Adipocyte (in vitro differentiated cells): Measurements from ENCODE around the gene EFCAB13.

Source experiments
- DNase-seq: peaks from one replicate; pipeline ENCODE4 v3.0.0-alpha.2; 2015; ENCODE audit warnings: low read depth
- H3K27me3 ChIP-seq: replicated peaks from 2 replicates; pipeline ENCODE4 v1.7.0; 2013; ENCODE audit warnings: mild to moderate bottlenecking, low read length, moderate library complexity; ENCODE audit not compliant: control insufficient read depth, insufficient read depth
- H3K36me3 ChIP-seq: 2 replicates; pipeline ENCODE4 v1.7.0; 2013; ENCODE audit warnings: low read length, mild to moderate bottlenecking, moderate library complexity; ENCODE audit not compliant: control insufficient read depth, insufficient read depth, severe bottlenecking
- H3K4me1 ChIP-seq: 2 replicates; pipeline ENCODE4 v1.7.0; 2013; ENCODE audit warnings: mild to moderate bottlenecking, low read length, moderate library complexity; ENCODE audit not compliant: control insufficient read depth, insufficient read depth
- H3K4me3 ChIP-seq: 2 replicates; pipeline ENCODE4 v1.7.0; 2013; ENCODE audit warnings: mild to moderate bottlenecking, low read length, moderate library complexity
- H3K9ac ChIP-seq: 2 replicates; pipeline ENCODE4 v1.7.0; 2013; ENCODE audit warnings: mild to moderate bottlenecking, low read length, moderate library complexity
- H3K9me3 ChIP-seq: 2 replicates; pipeline ENCODE4 v1.7.0; 2013; ENCODE audit warnings: mild to moderate bottlenecking, low read length, moderate library complexity; ENCODE audit not compliant: control insufficient read depth

Gene EFCAB13

GRCh38 chr17:47297661-47298400, 25.9 kb upstream of the EFCAB13 start:
- Histone ChIP-seq H3K27me3 (no peaks in the 10 kb centered on the region), H3K9me3 (peaks cover 7% of the 10 kb centered on the region), H3K9ac (no peak overlapping the region), H3K4me3 (no peak overlapping the region), H3K36me3 (peaks cover 18% of the 10 kb centered on the region), H3K4me1 (peaks cover 30% of the 10 kb centered on the region)
- no peak for DNase-seq

- no peak for DNase-seq
- Histone ChIP-seq H3K9me3 (peaks cover 7% of the 10 kb centered on the region), H3K36me3 (peaks cover 22% of the 10 kb centered on the region), H3K9ac (no peak overlapping the region), H3K4me3 (no peak overlapping the region), H3K27me3 (no peaks in the 10 kb centered on the region), H3K4me1 (peaks cover 28% of the 10 kb centered on the region)
Measured at GRCh38 chr17:47298712-47299111, 25.0 kb upstream of the EFCAB13 start.

DNA sequence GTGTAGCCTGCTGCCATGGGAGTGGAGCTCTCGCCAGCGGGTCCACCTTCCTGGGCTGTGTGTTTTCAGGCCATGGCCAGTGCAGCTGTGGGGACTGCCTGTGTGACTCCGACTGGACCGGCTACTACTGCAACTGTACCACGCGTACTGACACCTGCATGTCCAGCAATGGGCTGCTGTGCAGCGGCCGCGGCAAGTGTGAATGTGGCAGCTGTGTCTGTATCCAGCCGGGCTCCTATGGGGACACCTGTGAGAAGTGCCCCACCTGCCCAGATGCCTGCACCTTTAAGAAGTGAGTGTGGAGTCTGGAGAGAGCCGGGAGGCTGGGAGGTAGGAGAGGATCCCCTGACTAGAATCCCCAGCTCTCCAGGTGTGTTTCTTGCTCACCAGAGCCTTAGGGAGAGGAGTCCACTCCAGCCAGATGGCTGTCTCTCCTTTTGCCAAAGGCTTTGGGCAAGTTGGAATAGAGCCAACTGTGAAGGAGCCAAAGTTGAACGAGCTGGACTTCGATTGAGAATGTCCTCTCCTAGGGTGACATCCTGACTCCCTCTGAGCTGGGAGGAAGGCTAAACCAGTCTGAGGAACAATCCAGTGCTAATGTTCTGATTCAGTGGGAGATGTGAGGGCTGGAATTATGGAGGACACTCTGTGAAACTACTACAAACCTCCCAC, 24.4 kb upstream of the EFCAB13 start:
- Histone ChIP-seq H3K36me3 (peaks cover 23% of the 10 kb centered on the region), H3K9me3 (peaks cover 7% of the 10 kb centered on the region), H3K27me3 (no peaks in the 10 kb centered on the region), H3K9ac (no peak overlapping the region), H3K4me1 (peaks cover 25% of the 10 kb centered on the region), H3K4me3 (no peak overlapping the region)
- no peak for DNase-seq

DNA sequence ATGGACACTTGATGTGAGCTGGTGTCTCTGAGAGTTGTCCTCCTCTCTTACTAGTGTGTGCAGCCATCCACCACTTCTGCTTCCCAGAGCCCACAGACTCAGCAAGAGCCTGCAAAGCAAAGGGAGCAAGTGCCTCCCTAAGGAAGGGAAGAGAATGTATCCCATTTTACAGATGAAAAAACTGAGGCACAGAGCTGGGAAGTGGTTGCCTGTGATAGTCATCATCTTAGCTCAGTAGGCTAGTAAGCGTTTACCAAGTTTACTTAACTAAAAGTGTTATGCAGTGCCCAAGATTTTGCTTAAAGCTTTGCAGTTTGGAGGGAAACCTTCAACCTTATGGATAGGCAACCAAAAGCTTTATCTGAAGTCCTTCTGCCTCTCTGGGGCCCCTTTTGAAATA, 23.0 kb upstream of the EFCAB13 start:
- peaks cover 7% of the 10 kb centered on the region for H3K9me3 ChIP-seq
- no peak for DNase-seq
- H3K4me3 ChIP-seq, result no peak overlapping the region
- no peaks in the 10 kb centered on the region for H3K27me3 ChIP-seq
- peaks cover 23% of the 10 kb centered on the region for H3K4me1 ChIP-seq
- H3K36me3 ChIP-seq, result peaks cover 23% of the 10 kb centered on the region
- no peak overlapping the region for H3K9ac ChIP-seq

DNA sequence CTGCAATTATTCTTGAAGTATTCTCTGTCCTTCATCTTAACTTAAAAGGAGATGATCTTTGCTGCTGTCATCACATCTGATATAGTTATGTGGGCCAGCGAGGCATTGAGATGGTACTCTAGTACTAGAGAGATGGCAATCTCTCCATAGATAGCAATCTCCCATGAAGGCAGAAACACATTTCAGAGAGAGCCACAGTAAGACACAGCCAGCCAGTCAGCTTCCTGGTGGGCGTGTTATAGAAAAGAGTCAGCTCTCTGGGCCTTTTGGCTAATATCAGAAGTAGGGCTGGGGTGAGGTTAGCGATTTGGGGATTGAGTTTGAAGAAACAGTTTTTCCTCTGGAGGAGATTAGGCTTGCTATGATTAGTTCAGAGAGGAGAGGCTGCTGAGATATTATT, 22.6 kb upstream of the EFCAB13 start:
- no peak overlapping the region for H3K4me3 ChIP-seq
- H3K9ac ChIP-seq, result no peak overlapping the region
- H3K36me3 ChIP-seq, result peaks cover 23% of the 10 kb centered on the region
- peaks cover 27% of the 10 kb centered on the region for H3K4me1 ChIP-seq
- no peaks in the 10 kb centered on the region for H3K27me3 ChIP-seq
- peaks cover 7% of the 10 kb centered on the region for H3K9me3 ChIP-seq
- no peak for DNase-seq

DNA sequence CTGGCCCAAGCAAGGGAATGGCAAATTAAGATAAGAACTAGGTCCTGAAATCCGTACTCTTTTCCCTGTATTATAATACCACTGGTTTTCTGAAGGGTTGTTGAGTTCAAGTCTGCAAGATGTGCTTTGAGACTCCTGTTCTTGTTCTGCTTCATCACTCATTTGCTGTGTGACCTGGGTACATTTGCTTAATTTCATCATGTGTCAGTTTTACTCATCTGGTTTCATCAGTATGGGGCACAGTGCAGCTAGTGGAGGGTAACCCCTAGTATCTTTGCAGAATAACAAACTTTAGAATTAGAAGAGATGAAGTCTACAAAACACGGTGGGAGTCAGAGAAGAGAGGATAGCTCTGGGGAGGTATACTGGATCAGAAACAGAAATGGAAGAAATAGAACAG, 21.9 kb upstream of the EFCAB13 start:
- no peak for DNase-seq
- Histone ChIP-seq H3K27me3 (no peaks in the 10 kb centered on the region), H3K36me3 (peaks cover 23% of the 10 kb centered on the region), H3K4me1 (peaks cover 29% of the 10 kb centered on the region), H3K4me3 (no peak overlapping the region), H3K9me3 (peaks cover 7% of the 10 kb centered on the region), H3K9ac (no peak overlapping the region)

GRCh38 chr17:47304186-47304585, 19.6 kb upstream of the EFCAB13 start:
- H3K9ac ChIP-seq, result no peak overlapping the region
- peaks cover 24% of the 10 kb centered on the region for H3K36me3 ChIP-seq
- no peak overlapping the region for H3K4me3 ChIP-seq
- H3K9me3 ChIP-seq, result peaks cover 7% of the 10 kb centered on the region
- peaks cover 29% of the 10 kb centered on the region for H3K4me1 ChIP-seq
- no peaks in the 10 kb centered on the region for H3K27me3 ChIP-seq
- no peak for DNase-seq

GRCh38 chr17:47305302-47305923, 18.3 kb upstream of the EFCAB13 start:
- H3K9ac ChIP-seq, result no peak overlapping the region
- DNase-seq, result peak; percentile 89
- H3K4me3 ChIP-seq, result no peak overlapping the region
- peaks cover 7% of the 10 kb centered on the region for H3K9me3 ChIP-seq
- H3K36me3 ChIP-seq, result peaks cover 26% of the 10 kb centered on the region
- no peaks in the 10 kb centered on the region for H3K27me3 ChIP-seq
- peaks cover 29% of the 10 kb centered on the region for H3K4me1 ChIP-seq

- Histone ChIP-seq H3K4me3 (no peak overlapping the region), H3K36me3 (peaks cover 3% of the 10 kb centered on the region), H3K4me1 (peaks cover 17% of the 10 kb centered on the region), H3K9ac (no peak overlapping the region), H3K9me3 (no peaks in the 10 kb centered on the region), H3K27me3 (no peaks in the 10 kb centered on the region)
- no peak for DNase-seq
Measured at GRCh38 chr17:47310186-47310733, 13.5 kb upstream of the EFCAB13 start.

DNA sequence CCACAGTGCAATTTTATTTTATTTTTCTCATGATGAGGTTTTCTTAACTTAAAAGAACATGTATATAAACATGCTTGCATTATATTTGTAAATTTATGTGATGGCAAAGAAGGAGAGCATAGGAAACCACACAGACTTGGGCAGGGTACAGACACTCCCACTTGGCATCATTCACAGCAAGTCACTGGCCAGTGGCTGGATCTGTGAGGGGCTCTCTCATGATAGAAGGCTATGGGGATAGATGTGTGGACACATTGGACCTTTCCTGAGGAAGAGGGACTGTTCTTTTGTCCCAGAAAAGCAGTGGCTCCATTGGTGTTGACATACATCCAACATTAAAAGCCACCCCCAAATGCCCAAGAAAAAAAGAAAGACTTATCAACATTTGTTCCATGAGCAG, 12.3 kb upstream of the EFCAB13 start:
- DNase-seq, result no peak
- no peak overlapping the region for H3K4me3 ChIP-seq

More for the DNA sequence above, 12.3 kb upstream of the EFCAB13 start:
- H3K9me3 ChIP-seq, result no peaks in the 10 kb centered on the region
- no peaks in the 10 kb centered on the region for H3K27me3 ChIP-seq
- peaks cover 19% of the 10 kb centered on the region for H3K4me1 ChIP-seq
- H3K9ac ChIP-seq, result no peak overlapping the region
- peaks cover 3% of the 10 kb centered on the region for H3K36me3 ChIP-seq
